Spleen (tissue), 11 donors: ENCODE results near the gene TBX4. TPM values are rescaled to one million over a fixed set of nuclear protein-coding genes. Genes with fewer than 3 reads are reported as not detected.

Experiments used
- DNase-seq: peaks from one replicate; pipeline ENCODE4 v3.0.0-alpha.2; 2020
- H3K27ac ChIP-seq, 8 donors: fragments of 200-600 bp; sonication (generic) in 7 of 8; 1 replicate in 4 of 8; 2 replicates in 4 of 8; pipeline versions ENCODE4 v1.5.0 to v1.8.0; 2016 to 2021; ENCODE audit warnings: inconsistent platforms in 4 of 8, mild to moderate bottlenecking in 4 of 8, moderate library complexity in 1 of 8
- H3K27me3 ChIP-seq, 7 donors: fragments of 200-600 bp; sonication (generic) in 6 of 7; replicated peaks in 1 of 7; 1 replicate in 4 of 7; 2 replicates in 3 of 7; pipeline versions ENCODE4 v1.5.0 to v1.8.0; 2016 to 2021; ENCODE audit warnings: inconsistent platforms in 3 of 7, mild to moderate bottlenecking in 1 of 7
- H3K36me3 ChIP-seq, 6 donors: fragments of 200-600 bp; sonication (generic) in 5 of 6; 1 replicate in 4 of 6; 2 replicates in 2 of 6; pipeline versions ENCODE4 v1.5.0 to v1.8.0; 2016 to 2021; ENCODE audit warnings: inconsistent platforms in 2 of 6
- H3K4me1 ChIP-seq, 6 donors: fragments of 200-600 bp; sonication (generic) in 5 of 6; 1 replicate in 3 of 6; 2 replicates in 3 of 6; pipeline versions ENCODE4 v1.5.0 to v1.8.0; 2016 to 2021; ENCODE audit warnings: inconsistent platforms in 3 of 6
- H3K4me3 ChIP-seq, 8 donors: fragments of 200-600 bp; sonication (generic) in 7 of 8; 1 replicate in 4 of 8; 2 replicates in 4 of 8; pipeline versions ENCODE4 v1.5.0 to v1.8.0; 2016 to 2021; ENCODE audit warnings: inconsistent platforms in 4 of 8, mild to moderate bottlenecking in 4 of 8, moderate library complexity in 2 of 8
- H3K9me3 ChIP-seq, 8 donors: fragments of 200-600 bp; sonication (generic) in 7 of 8; 1 replicate in 4 of 8; 2 replicates in 4 of 8; pipeline versions ENCODE4 v1.5.0 to v1.8.0; 2016 to 2021; ENCODE audit warnings: inconsistent platforms in 4 of 8
- POLR2A ChIP-seq, 3 donors: fragments of 450-650 bp; IDR thresholded peaks; one replicate each; pipeline ENCODE4 v1.5.1; 2017; ENCODE audit warnings: antibody characterized with exemption in 3 of 3, mild to moderate bottlenecking in 1 of 3
- POLR2AphosphoS5 ChIP-seq, 3 donors: sonication (generic); formaldehyde crosslinking; IDR thresholded peaks; one replicate each; pipeline ENCODE4 v1.5.1; 2017; ENCODE audit warnings: antibody characterized with exemption in 3 of 3
- WGBS, 5 donors: extraction: QIAGEN DNeasy Blood & Tissue Kit in 3 of 5; methylation state at CpG; one replicate each; pipeline versions ENCODE4 v1.1.5 to v1.1.7; 2013 to 2018; 5-methylcytosine and 5-hydroxymethylcytosine counted together
- intact Hi-C: fragments of 100-400 bp; cut with DNase I; formaldehyde crosslinking; loops from one replicate; pipeline ENCODE4 v1.15.0; 2023; ENCODE audit warnings: low total_unique reads
- polyA plus RNA-seq, 3 donors: library from polyadenylated mRNA; stranded (reverse); fragments of 200-250 nt; gene quantifications; one replicate each; pipeline ENCODE4 v1.2.1, GENCODE V29; 2013
- total RNA-seq, 7 donors: library from RNA; depleted of rRNA in 3 of 7; stranded (reverse); fragments of >200 nt in 3 of 7; fragmentation: NEBNext Ultra II Directional in 4 of 7; extraction: Animal tissue kit (Norgen Biotek cat#: 25700) in 4 of 7; gene quantifications; one replicate each; pipeline versions ENCODE4 v1.1.0 to v1.2.1, GENCODE V29; 2016 to 2021
- TF ChIP-seq, protein P1 (sequence below), 11 experiments: fragments of 200-600 bp in 7 of 11; fragments of 450-650 bp in 4 of 11; sonication (generic) in 4 of 11; IDR thresholded peaks in 8 of 11; conservative IDR thresholded peaks in 3 of 11; 1 replicate in 7 of 11; 2 replicates in 4 of 11; pipeline versions ENCODE4 v1.4.0 to v1.8.0; 2016 to 2021; ENCODE audit warnings: antibody characterized with exemption in 11 of 11, inconsistent platforms in 4 of 11, mild to moderate bottlenecking in 1 of 11
- donor health status: healthy with polysubstance abuse.
- donor health status: DM: no; HTN: no; CAD: no; lungs with moderate emphysema.
- donor health status: DM: no; HTN: no; CAD: no.
- donor health status: Bipolar disorder and iron deficiency.
- donor health status: healthy.
- donor health status: DM: no; HTN: no; CAD: no.
- donor health status: DM: yes; HTN: yes; CAD: no.

Gene TBX4
- total and polyA plus RNA-seq, 10 donors = not detected

GRCh38 chr17:61510237-61510636, 58.0 kb downstream of the TBX4 start:
- H3K4me1 ChIP-seq = no peaks in the 10 kb centered on the region
- DNase-seq = no peak
- H3K27me3 ChIP-seq = peaks cover 0 to 7% (median 0%) of the 10 kb centered on the region in 7 donors
- WGBS, 5 donors = 82 to 92% (median 84%) methylated on average over 6 of the region's 6 CpGs
- intact Hi-C loops = no loop called here
- no peaks in the 10 kb centered on the region for H3K9me3 ChIP-seq
- TF ChIP-seq POLR2A (IDR thresholded peaks at IDR 0.05) (no peak), POLR2AphosphoS5 (IDR thresholded peaks at IDR 0.05) (no peak)
- TF ChIP-seq, protein P1, sequence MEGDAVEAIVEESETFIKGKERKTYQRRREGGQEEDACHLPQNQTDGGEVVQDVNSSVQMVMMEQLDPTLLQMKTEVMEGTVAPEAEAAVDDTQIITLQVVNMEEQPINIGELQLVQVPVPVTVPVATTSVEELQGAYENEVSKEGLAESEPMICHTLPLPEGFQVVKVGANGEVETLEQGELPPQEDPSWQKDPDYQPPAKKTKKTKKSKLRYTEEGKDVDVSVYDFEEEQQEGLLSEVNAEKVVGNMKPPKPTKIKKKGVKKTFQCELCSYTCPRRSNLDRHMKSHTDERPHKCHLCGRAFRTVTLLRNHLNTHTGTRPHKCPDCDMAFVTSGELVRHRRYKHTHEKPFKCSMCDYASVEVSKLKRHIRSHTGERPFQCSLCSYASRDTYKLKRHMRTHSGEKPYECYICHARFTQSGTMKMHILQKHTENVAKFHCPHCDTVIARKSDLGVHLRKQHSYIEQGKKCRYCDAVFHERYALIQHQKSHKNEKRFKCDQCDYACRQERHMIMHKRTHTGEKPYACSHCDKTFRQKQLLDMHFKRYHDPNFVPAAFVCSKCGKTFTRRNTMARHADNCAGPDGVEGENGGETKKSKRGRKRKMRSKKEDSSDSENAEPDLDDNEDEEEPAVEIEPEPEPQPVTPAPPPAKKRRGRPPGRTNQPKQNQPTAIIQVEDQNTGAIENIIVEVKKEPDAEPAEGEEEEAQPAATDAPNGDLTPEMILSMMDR (IDR thresholded peaks at IDR 0.05 in 8 of 11, conservative IDR thresholded peaks at IDR 0.05 in 3 of 11) = no peak
- H3K27ac ChIP-seq = no peak overlapping the region
- no peaks in the 10 kb centered on the region for H3K36me3 ChIP-seq
- no peak overlapping the region for H3K4me3 ChIP-seq

GRCh38 chr17:61510991-61511390, 58.8 kb downstream of the TBX4 start:
- 59 to 82% (median 71%) methylated on average over 2 of the region's 2 CpGs for WGBS, 5 donors

DNA sequence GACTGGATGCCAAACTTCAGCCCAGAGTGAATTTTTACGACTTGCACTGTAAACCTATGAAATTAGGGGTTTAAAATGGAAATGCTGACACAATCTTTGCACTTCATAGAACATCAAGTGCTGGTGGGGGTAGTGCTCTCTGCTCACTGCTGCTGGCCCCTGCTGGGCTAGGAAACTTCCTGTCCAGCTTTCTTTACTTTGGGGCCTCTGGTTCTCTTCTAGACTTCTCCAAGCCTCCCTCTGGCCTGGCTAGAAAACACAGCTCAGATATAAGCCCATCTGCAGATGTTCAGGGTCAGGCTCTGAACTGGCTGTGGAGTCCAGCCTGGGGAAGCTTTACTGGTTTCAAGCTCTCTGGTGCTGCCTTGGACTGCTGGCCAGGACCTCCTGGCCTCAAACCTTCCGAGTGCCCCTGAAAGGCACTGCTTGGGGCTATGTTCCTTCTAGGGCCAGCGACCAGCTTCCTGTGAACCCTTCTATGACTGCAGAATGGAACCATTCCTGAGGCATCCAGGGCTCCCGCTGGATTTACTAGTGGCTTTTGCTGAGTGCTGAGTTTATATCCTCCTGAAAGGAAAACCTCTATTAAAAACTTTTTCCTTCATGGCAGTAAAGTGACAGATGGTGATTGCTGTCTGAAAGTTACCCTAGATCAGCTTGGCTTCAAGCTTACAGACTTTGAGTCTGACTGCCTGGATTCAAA, 59.4 kb downstream of the TBX4 start:
- intact Hi-C loops = no loop called here
- Histone ChIP-seq H3K36me3 (no peaks in the 10 kb centered on the region), H3K27ac (no peak overlapping the region), H3K4me3 (no peak overlapping the region), H3K27me3 (peaks cover 0 to 7% (median 0%) of the 10 kb centered on the region in 7 donors), H3K4me1 (no peaks in the 10 kb centered on the region), H3K9me3 (no peaks in the 10 kb centered on the region)
- WGBS, 5 donors = 77 to 89% (median 80%) methylated on average over 4 of the region's 4 CpGs
- no peak for TF ChIP-seq POLR2AphosphoS5 (IDR thresholded peaks at IDR 0.05)
- TF ChIP-seq, protein P1 (IDR thresholded peaks at IDR 0.05 in 8 of 11, conservative IDR thresholded peaks at IDR 0.05 in 3 of 11) = no peak
- no peak for TF ChIP-seq POLR2A (IDR thresholded peaks at IDR 0.05)
- no peak for DNase-seq

More at GRCh38 chr17:61510991-61511390, 58.8 kb downstream of the TBX4 start:
- H3K4me3 ChIP-seq = no peak overlapping the region
- no peak overlapping the region for H3K27ac ChIP-seq
- H3K4me1 ChIP-seq = no peaks in the 10 kb centered on the region
- H3K9me3 ChIP-seq = no peaks in the 10 kb centered on the region
- TF ChIP-seq, protein P1 (IDR thresholded peaks at IDR 0.05 in 8 of 11, conservative IDR thresholded peaks at IDR 0.05 in 3 of 11) = no peak
- TF ChIP-seq POLR2A (IDR thresholded peaks at IDR 0.05) = no peak
- no peak for TF ChIP-seq POLR2AphosphoS5 (IDR thresholded peaks at IDR 0.05)
- H3K36me3 ChIP-seq = no peaks in the 10 kb centered on the region
- peaks cover 0 to 7% (median 0%) of the 10 kb centered on the region in 7 donors for H3K27me3 ChIP-seq
- intact Hi-C loops = no loop called here
- no peak for DNase-seq

DNA sequence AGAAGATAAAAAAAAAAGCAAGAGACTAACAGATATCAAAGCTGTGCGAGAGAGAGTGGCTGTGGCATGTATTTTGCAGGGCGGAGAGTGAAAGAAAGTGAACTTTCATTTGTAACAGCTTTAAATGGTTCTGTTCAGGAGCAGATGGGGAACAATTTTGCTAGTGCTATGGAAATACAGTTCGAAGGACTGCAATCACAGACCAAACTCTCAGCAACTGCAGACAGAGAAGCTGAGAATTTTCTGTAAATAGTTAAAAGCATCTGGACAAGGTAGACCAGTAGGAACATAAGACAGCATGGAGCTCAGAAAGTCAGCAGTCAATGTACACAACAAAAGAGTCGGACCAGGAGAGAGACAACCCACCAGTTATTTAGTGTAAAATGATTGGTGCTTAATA, 62.3 kb downstream of the TBX4 start:
- no peak overlapping the region for H3K27ac ChIP-seq
- DNase-seq = no peak
- intact Hi-C loops = no loop called here
- WGBS, 5 donors = 77 to 92% (median 85%) methylated on average over 4 of the region's 4 CpGs
- H3K4me3 ChIP-seq = no peak overlapping the region
- no peaks in the 10 kb centered on the region for H3K36me3 ChIP-seq
- H3K9me3 ChIP-seq = no peaks in the 10 kb centered on the region
- H3K27me3 ChIP-seq = peaks cover 0 to 7% (median 0%) of the 10 kb centered on the region in 7 donors
- no peak for TF ChIP-seq POLR2A (IDR thresholded peaks at IDR 0.05)
- no peak for TF ChIP-seq POLR2AphosphoS5 (IDR thresholded peaks at IDR 0.05)
- TF ChIP-seq, protein P1 (IDR thresholded peaks at IDR 0.05 in 8 of 11, conservative IDR thresholded peaks at IDR 0.05 in 3 of 11) = no peak
- no peaks in the 10 kb centered on the region for H3K4me1 ChIP-seq
